Suppressor macrophage treated with lipopolysaccharide for 4 hours (primary cell): Measurements from ENCODE around the gene PID1.

Experiments
- DNase-seq: peaks from one replicate; pipeline ENCODE4 v3.0.0-alpha.2; 2020

The PID1 gene

GRCh38 chr2:229060147-229060546 is 210.9 kb downstream of the PID1 start:
- DNase-seq, result no peak

- no peak for DNase-seq
Measured at GRCh38 chr2:229059331-229060033, 211.6 kb downstream of the PID1 start.

GRCh38 chr2:229057976-229058553 is 213.0 kb downstream of the PID1 start:
- DNase-seq, result no peak

GRCh38 chr2:229054311-229054710 is 216.8 kb downstream of the PID1 start:
- no peak for DNase-seq

GRCh38 chr2:229051798-229052197 is 219.3 kb downstream of the PID1 start:
- DNase-seq, result no peak

GRCh38 chr2:229050133-229050532 is 221.0 kb downstream of the PID1 start:
- DNase-seq, result no peak

- no peak for DNase-seq
Measured at GRCh38 chr2:229048134-229048533, 223.0 kb downstream of the PID1 start.

GRCh38 chr2:229045671-229046070 is 225.4 kb downstream of the PID1 start:
- DNase-seq, result no peak

GRCh38 chr2:229044581-229044980 is 226.5 kb downstream of the PID1 start:
- no peak for DNase-seq

- no peak for DNase-seq
Measured at GRCh38 chr2:229043681-229044080, 227.4 kb downstream of the PID1 start.

GRCh38 chr2:229042349-229042748 is 228.7 kb downstream of the PID1 start:
- DNase-seq, result no peak

GRCh38 chr2:229041691-229042090 is 229.4 kb downstream of the PID1 start:
- DNase-seq, result no peak

GRCh38 chr2:229037621-229038020 is 233.5 kb downstream of the PID1 start:
- no peak for DNase-seq

GRCh38 chr2:229033816-229034215 is 237.3 kb downstream of the PID1 start:
- no peak for DNase-seq

GRCh38 chr2:229032608-229033234 is 238.4 kb downstream of the PID1 start:
- DNase-seq, result no peak

- no peak for DNase-seq
Measured at GRCh38 chr2:229027353-229028105, 243.6 kb downstream of the PID1 start.

GRCh38 chr2:229025653-229026052 is 245.4 kb downstream of the PID1 start:
- no peak for DNase-seq

- no peak for DNase-seq
Measured at GRCh38 chr2:229022652-229023051, 248.4 kb downstream of the PID1 start.

GRCh38 chr2:229022071-229022470 is 249.0 kb downstream of the PID1 start:
- DNase-seq, result no peak

GRCh38 chr2:229009816-229010215 is 261.3 kb downstream of the PID1 start:
- DNase-seq, result no peak

- DNase-seq, result no peak
Measured at GRCh38 chr2:229003256-229003655, 267.8 kb downstream of the PID1 start.

- DNase-seq, result no peak
Measured at GRCh38 chr2:229001196-229001595, 269.9 kb downstream of the PID1 start.

- no peak for DNase-seq
Measured at GRCh38 chr2:228999326-228999725, 271.8 kb downstream of the PID1 start.

GRCh38 chr2:228988786-228989185 is 282.3 kb downstream of the PID1 start:
- DNase-seq, result no peak
